Endothelial cell of hepatic sinusoid (primary cell): Measurements from ENCODE around the gene KRTAP1-4.
"Not testable (repeated sequence)": the region's sequence is repeated elsewhere in the genome, so short reads cannot be mapped to it uniquely, and the experiment has no call there.

ENCODE experiments used
- in situ Hi-C: cut with HindIII; loops from 2 replicates; pipeline ENCODE4 v1.10.0; 2017; ENCODE audit warnings: low sequenced_read_pairs

The KRTAP1-4 gene

DNA sequence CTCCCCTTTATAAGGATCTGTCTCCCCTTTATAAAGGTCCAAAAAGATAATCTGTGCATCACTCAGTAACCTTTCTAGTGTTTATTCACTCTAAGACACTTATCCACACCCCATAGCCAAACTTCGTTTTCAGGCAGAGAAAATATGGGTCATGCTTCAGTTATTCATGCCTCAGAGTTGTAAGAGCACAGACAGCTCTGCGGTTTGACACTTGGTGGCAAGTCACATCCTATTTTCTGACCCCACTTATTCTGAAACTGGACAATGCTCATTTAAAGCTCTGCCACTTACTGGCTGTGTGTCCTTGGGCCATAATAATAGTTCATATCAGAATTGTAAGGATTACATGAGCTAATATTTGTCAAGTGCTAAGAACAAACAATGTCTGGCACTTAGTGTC lies 19.1 kb upstream of the KRTAP1-4 start:
- in situ Hi-C loops, result no loop called here

DNA sequence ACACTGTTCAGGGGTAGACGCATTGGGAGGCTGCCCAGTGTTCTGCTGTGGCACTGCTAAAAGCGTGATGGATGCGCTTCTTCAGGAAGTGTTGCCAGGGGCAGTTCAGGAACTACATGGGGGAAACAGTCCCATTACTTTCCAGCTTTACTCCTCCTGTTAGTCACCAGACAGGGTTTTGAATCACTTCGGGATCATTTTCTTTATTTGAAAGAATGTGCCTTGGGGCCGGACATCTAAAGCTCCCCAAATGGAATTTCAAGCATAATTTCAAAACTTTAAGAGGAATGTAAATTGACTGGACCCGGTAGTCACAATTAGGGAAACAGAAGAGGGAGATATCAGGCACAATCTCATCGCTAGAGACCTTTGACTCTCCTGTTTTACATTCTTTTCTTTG lies 18.4 kb upstream of the KRTAP1-4 start:
- in situ Hi-C loops, result no loop called here

DNA sequence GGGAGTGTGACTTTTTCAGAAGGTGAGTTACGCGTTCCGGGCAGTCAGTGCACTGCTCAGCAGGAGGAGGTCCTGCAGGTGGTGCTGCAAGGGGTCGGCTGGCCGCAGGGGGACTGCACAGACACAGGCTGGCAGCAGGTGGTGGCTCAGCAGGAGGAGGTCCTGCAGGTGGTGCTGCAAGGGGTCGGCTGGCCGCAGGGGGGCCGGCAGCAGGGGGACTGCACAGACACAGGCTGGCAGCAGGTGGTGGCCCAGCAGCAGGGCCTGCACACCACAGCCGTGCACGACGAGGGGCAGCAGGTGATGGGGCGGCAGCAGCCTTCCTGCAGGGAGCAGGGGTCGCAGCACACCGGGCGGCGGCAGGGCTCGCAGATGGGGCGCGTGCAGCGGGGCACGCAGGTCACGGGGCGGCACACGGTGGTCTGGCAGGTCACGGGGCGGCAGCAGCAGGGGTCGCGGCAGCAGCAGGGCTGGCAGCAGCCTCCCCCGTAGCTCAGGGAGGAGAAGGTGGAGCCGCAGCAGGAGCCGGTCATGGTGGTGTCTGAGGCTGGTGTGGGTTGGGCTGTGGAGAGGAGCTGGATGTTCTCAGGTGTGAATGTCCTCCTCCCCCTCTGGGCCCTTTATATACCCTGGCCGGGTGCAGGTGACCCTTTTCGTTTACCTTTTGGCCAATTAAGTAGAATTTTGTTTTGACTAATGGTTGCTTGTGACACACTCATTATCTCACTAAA lies 16.9 kb upstream of the KRTAP1-4 start, which contains the start of gene KRTAP2-1:
KRTAP2-1 (minus strand) TSS at position 582 of the 731 bp plus-strand sequence; CDS start at position 533, 49 bp downstream.
- in situ Hi-C loops, result not testable (repeated sequence)

DNA sequence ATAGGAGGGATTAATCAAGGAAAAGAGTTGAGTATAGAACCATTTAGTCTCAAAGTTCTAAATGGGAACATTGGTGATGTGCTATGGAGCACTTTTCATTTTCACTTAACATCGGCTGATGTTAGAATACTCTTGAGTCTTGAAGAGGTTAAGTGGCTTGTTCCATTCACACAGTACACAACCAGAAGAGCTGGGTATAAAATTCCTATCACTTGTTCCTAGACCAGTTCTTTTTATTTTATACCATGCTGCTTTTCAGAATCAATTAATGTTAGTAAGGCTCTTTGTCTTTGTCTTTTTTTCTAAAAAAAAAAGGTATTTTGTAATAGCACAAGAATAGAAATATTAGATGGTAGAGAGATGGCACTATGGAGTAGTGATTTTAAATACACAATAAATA lies 13.0 kb upstream of the KRTAP1-4 start:
- in situ Hi-C loops, result no loop called here

DNA sequence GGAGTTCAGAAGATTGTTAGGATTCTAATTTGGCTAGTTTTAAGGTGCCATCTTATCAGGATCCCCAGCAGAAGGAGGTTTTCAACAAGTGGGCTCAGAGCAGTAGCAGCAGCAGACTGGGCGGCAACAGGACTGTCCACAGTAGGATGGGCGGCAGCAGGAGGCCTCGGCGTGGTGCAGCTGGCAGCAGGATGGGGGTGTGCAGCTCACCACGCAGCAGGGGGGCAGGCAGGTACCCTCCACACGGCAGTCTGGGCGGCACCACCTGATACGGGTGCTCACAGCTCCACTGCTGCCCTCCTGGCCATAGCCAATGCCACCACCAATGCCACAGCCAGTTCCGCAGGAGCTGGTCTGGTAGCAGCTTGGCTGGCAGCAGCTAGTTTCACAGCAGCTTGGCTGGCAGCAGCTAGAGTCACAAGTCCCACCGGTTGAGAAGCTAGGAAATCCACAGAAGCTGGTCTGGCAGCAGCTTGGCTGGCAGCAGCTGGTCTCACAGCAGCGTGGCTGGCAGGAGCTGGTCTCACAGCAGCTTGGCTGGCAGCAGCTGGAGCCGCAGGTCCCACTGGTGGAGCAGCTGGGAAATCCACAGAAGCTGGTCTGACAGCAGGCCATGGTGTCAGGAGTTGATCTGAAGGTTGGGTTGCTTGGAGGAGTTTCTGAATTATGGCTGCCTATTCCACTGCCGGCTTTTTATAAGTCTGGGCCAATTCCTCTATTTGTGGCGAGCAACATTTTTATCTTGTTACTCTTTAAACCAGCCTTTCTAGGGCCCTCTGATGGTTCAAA lies 11.0 kb upstream of the KRTAP1-4 start, which contains the start of gene KRTAP1-1:
KRTAP1-1 (minus strand) TSS at position 668 of the 789 bp plus-strand sequence; CDS start at position 615, 53 bp downstream.
- in situ Hi-C loops, result not testable (repeated sequence)

DNA sequence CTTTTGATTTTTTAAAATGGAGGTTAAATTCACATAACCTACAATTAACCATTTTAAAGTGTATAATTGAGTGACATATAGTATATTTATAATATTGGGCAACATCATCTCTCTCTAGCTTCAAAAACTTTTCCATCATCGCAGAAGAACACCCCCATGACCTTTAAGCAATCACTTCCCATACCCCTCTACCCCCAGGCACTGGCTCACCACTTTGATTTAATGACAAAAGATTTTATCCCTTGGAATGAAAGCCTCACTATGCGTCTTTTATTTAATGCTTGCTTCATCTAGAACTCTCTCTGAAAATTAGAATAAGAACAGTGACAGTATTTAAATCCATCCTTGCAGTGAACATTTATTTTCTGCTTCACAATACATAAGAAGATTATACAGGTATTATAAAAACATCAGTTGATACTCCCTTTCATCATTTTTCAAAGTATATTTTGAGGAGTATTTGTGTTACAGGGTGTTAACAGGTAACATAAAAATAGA lies 7.9 kb upstream of the KRTAP1-4 start:
- in situ Hi-C loops, result no loop called here

DNA sequence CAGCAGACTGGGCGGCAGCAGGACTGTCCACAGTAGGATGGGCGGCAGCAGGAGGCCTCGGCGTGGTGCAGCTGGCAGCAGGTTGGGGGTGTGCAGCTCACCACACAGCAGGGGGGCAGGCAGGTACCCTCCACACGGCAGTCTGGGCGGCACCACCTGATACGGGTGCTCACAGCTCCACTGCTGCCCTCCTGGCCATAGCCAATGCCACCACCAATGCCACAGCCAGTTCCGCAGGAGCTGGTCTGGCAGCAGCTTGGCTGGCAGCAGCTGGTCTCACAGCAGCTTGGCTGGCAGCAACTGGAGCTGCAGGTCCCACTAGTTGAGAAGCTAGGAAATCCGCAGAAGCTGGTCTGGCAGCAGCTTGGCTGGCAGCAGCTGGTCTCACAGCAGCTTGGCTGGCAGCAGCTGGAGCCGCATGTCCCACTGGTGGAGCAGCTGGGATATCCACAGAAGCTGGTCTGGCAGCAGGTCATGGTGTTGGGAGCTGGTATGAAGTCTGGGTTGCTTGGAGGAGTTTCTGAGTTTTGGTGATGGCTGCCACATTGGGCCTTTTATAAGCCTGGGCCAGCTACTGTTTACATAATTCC lies 4.4 kb upstream of the KRTAP1-4 start, which contains the start of gene KRTAP1-3:
KRTAP1-3 (minus strand) TSS at position 529 of the 590 bp plus-strand sequence; CDS start at position 476, 53 bp downstream.
- in situ Hi-C loops, result loop anchor here (5.0 kb wide), 1 partner anchor 37 kb away; the partner anchor contains the start of gene KRTAP3-2

DNA sequence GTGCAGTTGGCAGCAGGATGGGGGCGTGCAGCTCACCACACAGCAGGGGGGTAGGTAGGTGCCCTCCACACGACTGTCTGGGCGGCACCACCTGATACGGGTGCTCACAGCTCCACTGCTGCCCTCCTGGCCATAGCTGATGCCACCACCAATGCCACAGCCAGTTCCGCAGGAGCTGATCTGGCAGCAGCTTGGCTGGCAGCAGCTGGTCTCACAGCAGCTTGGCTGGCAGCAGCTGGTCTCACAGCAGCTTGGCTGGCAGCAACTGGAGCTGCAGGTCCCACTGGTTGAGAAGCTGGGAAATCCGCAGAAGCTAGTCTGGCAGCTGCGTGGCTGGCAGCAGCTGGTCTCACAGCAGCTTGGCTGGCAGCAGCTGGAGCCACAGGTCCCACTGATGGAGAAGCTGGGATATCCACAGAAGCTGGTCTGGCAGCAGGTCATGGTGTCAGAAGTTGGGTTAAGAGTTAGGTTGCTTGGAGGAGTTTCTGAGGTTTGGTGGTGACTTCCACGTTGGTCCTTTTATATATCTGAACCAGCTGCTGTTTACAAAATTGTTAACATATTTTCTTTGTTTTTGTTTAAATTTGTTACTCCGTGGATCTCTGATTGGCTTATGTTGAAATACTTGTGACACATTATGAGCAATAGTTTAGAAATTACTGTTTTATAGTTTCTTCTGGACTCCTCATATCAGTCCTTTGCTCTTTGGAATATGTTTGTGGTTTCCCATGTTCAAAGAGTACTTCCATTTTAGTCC lies 3.1 kb downstream of the KRTAP1-4 start, which contains the start of gene KRTAP1-5:
KRTAP1-5 (minus strand) TSS at position 494 of the 757 bp plus-strand sequence; CDS start at position 441, 53 bp downstream.
- in situ Hi-C loops, result no loop called here

DNA sequence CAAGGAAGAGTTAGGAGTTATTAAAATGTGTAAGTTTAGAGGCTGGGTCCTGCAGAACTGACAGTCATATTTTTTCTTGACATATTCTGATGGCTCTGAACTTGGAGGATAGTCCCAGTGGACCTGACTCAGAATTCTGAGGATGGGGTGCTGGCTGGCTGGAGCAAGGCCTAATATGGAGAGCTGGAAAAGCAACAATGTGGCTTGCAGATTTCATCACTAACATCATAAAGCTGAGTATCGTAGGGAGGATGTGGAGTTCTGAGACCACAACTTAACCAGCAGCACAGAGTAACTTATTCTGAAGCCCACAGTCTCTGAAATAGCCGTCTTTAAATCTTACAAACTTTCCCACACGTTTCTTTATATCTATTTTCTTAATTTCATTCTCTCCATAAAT lies 5.3 kb downstream of the KRTAP1-4 start:
- in situ Hi-C loops, result no loop called here

DNA sequence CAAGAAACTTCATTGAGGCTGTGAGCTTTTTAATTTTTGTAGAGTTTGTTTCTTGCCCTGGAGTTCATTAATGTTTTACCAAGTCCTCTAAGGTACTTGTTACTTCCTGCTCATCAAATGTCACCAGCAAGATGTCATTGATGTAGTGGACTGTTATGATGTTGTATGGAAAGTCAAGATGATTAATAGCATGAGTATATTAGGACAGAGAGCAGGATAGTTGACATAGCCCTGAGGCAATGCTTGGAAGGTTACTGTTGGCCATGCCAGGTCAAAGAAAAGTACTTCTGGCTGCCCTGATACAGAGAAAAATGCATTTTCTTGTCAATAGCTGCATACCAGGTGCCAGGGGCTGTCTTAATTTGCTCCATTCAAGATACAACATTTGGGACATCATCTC lies 9.7 kb downstream of the KRTAP1-4 start:
- in situ Hi-C loops, result no loop called here

DNA sequence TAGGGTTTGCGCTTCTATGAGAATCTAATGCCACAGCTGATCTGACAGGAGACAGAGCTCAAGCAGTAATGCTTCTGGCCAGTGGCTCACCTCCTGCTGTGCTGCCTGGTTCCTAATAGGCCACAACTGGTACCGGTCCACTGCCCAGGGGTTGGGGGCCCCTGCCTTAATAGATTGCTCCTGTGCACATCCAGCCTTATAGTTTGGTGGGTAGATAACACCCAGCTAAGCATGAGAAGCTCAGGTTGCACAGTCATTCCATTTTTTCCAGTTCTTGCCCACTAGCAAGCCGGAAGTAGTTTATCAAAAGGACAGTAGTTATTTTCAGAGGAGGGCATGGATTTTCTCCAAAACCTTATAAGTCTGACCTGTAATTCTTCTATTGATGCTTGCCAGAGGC lies 10.6 kb downstream of the KRTAP1-4 start:
- in situ Hi-C loops, result loop anchor here (10.0 kb wide), 1 partner anchor 195 kb away; no protein-coding TSS in a partner anchor

DNA sequence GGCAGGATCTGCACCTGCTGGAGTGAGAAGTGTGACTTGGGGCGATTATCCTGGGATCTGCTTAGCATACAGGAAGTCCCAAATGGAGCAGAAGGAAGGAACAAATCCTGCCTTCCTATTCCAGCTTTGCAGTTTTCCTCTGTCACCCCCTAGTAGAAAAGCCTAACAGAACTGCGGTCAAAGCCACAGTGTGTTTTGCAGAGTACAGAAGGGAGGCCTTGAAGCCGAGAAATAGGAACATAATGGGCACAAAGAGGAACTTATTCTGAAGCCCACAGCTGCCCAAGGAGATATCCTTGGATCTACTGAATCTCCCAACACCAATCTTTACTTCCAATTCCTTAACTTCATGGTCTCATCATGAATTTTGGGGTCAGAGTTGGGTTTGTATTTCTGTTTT lies 11.5 kb downstream of the KRTAP1-4 start:
- in situ Hi-C loops, result loop anchor here (10.0 kb wide), 1 partner anchor 196 kb away; no protein-coding TSS in a partner anchor

DNA sequence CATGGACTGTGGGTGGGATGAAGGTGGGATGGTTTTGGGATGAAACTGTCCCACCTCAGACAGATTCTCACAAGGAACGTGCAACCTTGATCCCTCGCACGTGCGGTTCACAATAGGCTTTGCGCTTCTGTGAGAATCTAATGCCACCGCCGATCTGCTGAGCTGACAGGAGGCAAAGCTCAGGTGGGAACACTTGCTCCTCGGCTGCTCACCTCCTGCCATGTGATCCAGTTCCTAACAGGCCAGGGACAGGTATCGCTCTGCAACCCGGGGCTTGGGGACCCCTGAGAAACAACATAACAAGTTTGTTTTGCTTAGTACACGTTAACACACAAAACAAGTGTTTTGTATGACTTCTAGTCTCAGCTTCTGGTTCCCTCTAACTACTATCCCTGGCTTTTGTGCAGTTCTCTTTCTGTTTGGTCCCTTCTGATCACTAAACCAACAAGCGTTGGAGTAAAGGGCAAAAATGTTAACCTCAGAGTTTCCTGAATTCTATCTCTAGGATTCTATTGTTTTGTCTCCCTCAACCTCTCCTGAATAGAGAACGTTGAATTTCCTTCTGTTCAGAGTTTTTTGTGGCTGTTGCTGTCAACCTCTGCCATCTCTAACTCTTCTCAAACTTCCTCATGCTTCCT lies 13.3 kb downstream of the KRTAP1-4 start:
- in situ Hi-C loops, result loop anchor here (10.0 kb wide), 1 partner anchor 198 kb away; no protein-coding TSS in a partner anchor

DNA sequence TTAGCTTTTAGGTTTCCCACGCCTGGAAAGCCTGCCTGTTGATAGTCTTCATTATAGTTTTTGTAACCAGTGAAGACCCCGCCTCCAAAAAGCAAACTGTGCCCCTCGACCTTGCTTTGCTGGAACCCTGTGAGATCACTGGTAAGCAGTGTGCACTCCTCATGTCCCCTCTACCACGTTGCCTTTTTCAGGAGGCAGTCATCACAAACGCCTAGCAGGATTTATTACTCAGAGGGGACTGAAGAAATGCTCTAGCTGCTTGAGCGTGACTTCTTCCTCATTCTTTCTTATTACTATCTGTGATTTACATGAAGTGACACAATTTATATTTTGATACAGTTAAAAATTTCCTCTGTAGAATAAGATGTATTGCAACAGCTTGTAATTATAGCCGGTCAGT lies 14.5 kb downstream of the KRTAP1-4 start:
- in situ Hi-C loops, result loop anchor here (10.0 kb wide), 1 partner anchor 199 kb away; no protein-coding TSS in a partner anchor

DNA sequence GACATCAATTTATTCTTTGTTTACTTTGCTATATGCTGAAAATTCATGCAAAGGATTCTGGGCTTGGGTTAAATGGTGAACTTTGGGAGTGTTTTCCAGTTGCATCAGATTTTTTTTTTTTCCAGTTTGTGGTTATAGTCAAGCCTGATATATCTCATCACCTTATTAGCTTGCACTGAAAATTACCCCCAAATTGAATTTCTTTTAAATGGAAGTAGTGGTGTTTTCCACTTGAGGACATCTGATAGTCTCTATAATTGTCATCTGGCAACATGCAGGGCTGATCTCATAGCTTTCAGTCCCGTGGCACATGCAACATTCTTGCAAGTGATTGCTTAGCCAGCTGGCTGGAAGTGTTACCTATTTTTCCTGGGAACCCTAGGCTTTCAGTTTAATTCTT lies 16.4 kb downstream of the KRTAP1-4 start:
- in situ Hi-C loops, result loop anchor here (10.0 kb wide), 1 partner anchor 201 kb away; no protein-coding TSS in a partner anchor

DNA sequence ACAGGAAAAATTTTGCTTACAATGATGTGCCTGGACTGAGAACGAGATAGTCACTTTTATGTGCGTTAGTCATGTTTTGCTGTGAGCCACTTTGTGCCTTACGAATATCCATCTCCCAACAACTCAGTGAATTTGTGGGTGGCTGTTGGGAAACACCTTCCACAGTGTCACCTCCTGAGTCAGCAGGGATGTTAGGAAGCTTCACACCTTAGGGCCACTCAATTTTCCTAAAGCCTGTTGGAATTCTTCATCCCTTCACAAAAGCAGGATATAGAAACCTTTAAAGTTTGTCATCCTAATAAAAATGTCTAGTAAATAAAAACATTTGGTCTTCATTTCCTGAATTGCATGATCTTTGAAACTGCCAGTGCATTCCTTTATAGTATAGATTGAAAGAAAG lies 16.8 kb downstream of the KRTAP1-4 start:
- in situ Hi-C loops, result loop anchor here (10.0 kb wide), 1 partner anchor 202 kb away; no protein-coding TSS in a partner anchor

DNA sequence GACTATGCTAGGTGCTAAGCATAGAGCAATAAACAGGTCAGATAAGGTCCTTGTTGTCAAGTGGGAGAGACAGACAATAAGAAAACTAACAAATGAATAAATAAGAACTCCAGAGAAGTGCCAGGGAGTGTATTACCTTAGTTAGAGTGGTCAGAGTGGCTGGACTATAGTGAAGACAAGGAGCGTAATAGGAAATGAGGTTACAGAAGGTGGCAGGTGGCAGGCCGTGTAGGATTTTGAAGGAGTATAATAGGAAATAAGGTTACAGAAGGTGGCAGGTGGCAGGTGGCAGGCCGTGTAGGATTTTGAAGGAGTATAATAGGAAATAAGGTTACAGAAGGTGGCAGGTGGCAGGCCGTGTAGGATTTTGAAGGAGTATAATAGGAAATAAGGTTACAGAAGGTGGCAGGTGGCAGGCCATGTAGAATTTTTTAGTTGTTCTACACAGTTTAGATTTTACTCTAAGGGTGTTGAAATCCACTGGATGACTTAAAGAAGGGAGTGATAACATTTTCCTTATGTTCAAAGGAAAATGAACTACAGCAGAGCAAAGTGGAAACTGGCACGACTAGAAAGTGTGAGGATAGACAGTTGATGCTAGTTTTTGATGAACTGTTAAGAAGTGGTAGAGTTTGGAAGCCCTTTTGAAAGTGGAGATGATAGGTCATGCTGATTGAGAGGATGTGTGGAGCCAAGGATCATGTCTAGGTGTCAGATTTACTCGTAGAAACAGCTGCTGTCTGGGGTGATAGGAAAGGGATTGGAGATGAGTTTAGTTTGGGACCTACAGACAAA lies 17.5 kb downstream of the KRTAP1-4 start:
- in situ Hi-C loops, result loop anchor here (10.0 kb wide), 1 partner anchor 202 kb away; no protein-coding TSS in a partner anchor

DNA sequence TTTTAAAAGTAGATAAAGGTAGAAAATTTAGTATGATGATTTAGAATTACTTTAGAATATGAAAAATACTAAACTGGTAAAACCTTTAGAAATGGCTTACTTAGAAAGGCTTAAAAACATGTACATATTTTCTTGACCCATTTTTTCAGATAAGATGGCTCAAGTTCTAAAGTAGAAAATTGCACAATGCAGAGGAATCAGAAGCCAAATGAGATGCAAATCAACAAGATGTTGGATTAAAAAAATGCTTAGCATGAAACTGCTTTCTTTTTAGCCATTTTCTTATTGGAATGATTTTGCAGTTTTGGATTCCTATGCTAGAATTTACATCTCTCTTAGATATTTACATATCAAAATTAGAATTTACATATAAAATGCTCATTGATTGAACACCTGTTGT lies 19.6 kb downstream of the KRTAP1-4 start:
- in situ Hi-C loops, result loop anchor here (10.0 kb wide), 1 partner anchor 204 kb away; no protein-coding TSS in a partner anchor
